Sigmoid colon (tissue), 4 donors: ENCODE data around the gene SCUBE1.

Experiments used
- CTCF ChIP-seq, 4 experiments: fragments of 450-650 bp in 3 of 4; fragments of 200-600 bp in 1 of 4; IDR thresholded peaks; one replicate each; pipeline ENCODE4 v1.5.1; 2016 to 2019; ENCODE audit warnings: antibody characterized with exemption in 4 of 4, mild to moderate bottlenecking in 3 of 4, moderate library complexity in 2 of 4
- EP300 ChIP-seq, 4 donors: sonication (generic); formaldehyde crosslinking; IDR thresholded peaks; one replicate each; pipeline ENCODE4 v1.6.1; 2017; ENCODE audit warnings: antibody characterized with exemption in 4 of 4
- POLR2A ChIP-seq, 2 donors: fragments of 450-650 bp; IDR thresholded peaks; one replicate each; pipeline ENCODE4 v1.6.1; 2016; ENCODE audit warnings: antibody characterized with exemption in 2 of 2, mild to moderate bottlenecking in 2 of 2, moderate library complexity in 2 of 2
- POLR2AphosphoS5 ChIP-seq, 4 donors: sonication (generic); formaldehyde crosslinking; IDR thresholded peaks; one replicate each; pipeline ENCODE4 v1.6.1; 2017; ENCODE audit warnings: antibody characterized with exemption in 4 of 4

DNA sequence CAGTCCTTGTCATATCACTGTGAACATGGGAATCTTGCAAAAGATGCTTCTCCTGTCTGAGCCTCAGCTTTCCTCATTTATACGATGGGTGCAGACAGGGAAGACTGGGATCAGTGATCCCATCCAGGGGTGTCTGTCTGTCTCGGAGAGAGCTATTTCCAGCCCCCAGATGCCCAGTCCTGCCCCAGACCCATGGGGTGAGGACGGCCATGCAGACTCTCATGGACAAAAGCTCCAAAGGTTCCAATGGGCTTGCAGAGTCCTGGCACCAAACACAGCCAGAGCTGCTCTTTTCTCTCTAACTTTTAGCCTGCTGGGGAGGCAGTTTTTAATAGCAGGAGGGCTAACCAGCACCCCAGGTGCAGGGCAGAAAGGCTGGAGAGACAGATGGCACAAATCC, 5.2 kb downstream of the SCUBE1 start:
- no peak for TF ChIP-seq CTCF (IDR thresholded peaks at IDR 0.05)
- TF ChIP-seq POLR2A (IDR thresholded peaks at IDR 0.05) = no peak
- TF ChIP-seq POLR2AphosphoS5 (IDR thresholded peaks at IDR 0.05) = no peak
- no peak for TF ChIP-seq EP300 (IDR thresholded peaks at IDR 0.05)
